HepG2 (cell line): ENCODE measurements around the gene ARHGEF37. TPM values are rescaled to one million over a fixed set of nuclear protein-coding genes. Genes with fewer than 3 reads are reported as not detected.
A peak's percentile ranks its signal among the peaks of the same experiment; 100 is the strongest.

ENCODE experiments used
- ATAC-seq: fragments of 200-7000 bp; cut with Tn5 transposase; 3 replicates; pipeline ENCODE4 v1.9.1; 2020; ENCODE audit warnings: mild to moderate bottlenecking, moderate library complexity
- BruUV-seq: library from RNA; stranded (reverse); fragments of 400-500 nt; replicated peaks from 2 replicates; lab custom pipeline; 2021; lab: Mats Ljungman, UMichigan
- CTCF ChIA-PET: fragments of 300-600 bp; formaldehyde crosslinking; extraction: SDS; loops from one replicate; lab custom pipeline; 2021; ENCODE audit warnings: low total read pairs, inconsistent platforms, low intra/inter-chr PET ratio; lab: Yijun Ruan, JAX
- POLR2A ChIA-PET: fragments of 350-600 bp; sonication (Branson Sonifier 250); formaldehyde crosslinking; loops from one replicate; lab custom pipeline; 2020; ENCODE audit warnings: antibody characterized with exemption, inconsistent platforms; lab: Yijun Ruan, JAX
- DNase-seq: peaks from one replicate; pipeline ENCODE4 v3.0.0-alpha.2; 2015; ENCODE audit warnings: low spot score
- FAIRE-seq: peaks from 3 replicates; lab custom pipeline; 2011; peaks lifted over from hg19 to GRCh38; lab: Jason Lieb, UNC
- H2AFZ ChIP-seq: one replicate; pipeline ENCODE4 v1.6.1; 2011; ENCODE audit warnings: low read length, inconsistent platforms
- H3K27ac ChIP-seq: fragments of 300-600 bp; 3 replicates; pipeline ENCODE4 v1.8.0; 2011; ENCODE audit warnings: mixed run types, mild to moderate bottlenecking, mixed read lengths, low read length, inconsistent platforms; ENCODE audit not compliant: insufficient read depth; ENCODE audit errors: extremely low read length
- H3K27me3 ChIP-seq, 2 experiments: fragments of 200-600 bp in 1 of 2; 2 replicates in 1 of 2; 3 replicates in 1 of 2; pipeline versions ENCODE4 v1.6.0 to v1.8.0; 2011; ENCODE audit warnings: low read length in 2 of 2, mild to moderate bottlenecking in 2 of 2, moderate library complexity in 2 of 2, inconsistent platforms in 1 of 2; ENCODE audit not compliant: insufficient read depth in 2 of 2, control insufficient read depth in 1 of 2
- H3K36me3 ChIP-seq, 2 experiments: fragments of 200-600 bp in 1 of 2; replicated peaks in 1 of 2; 2 replicates in 1 of 2; 3 replicates in 1 of 2; pipeline versions ENCODE4 v1.5.1 to v1.8.0; 2011; ENCODE audit warnings: low read length in 2 of 2, inconsistent platforms in 1 of 2; ENCODE audit not compliant: insufficient read depth in 2 of 2, control insufficient read depth in 1 of 2
- H3K4me1 ChIP-seq: 2 replicates; pipeline ENCODE4 v1.5.1; 2012; ENCODE audit warnings: low read length, inconsistent platforms; ENCODE audit not compliant: insufficient read depth
- H3K4me2 ChIP-seq: 2 replicates; pipeline ENCODE4 v1.6.0; 2011; ENCODE audit warnings: low read depth, low read length, inconsistent platforms
- H3K4me3 ChIP-seq, 3 experiments: fragments of 200-600 bp in 1 of 3; sonication (generic), shearing (Covaris generic) in 1 of 3; replicated peaks in 1 of 3; 2 replicates each; pipeline ENCODE4 v1.5.1; 2011 to 2016; ENCODE audit warnings: low read length in 3 of 3, inconsistent platforms in 2 of 3, low read depth in 2 of 3, mild to moderate bottlenecking in 2 of 3, control low read depth in 1 of 3, mixed read lengths in 1 of 3; ENCODE audit not compliant: insufficient read depth in 1 of 3
- H3K79me2 ChIP-seq: one replicate; pipeline ENCODE4 v1.6.1; 2011; ENCODE audit warnings: low read length, inconsistent platforms; ENCODE audit not compliant: insufficient read depth
- H3K9ac ChIP-seq: 2 replicates; pipeline ENCODE4 v1.6.0; 2011; ENCODE audit warnings: mild to moderate bottlenecking, low read depth, low read length, inconsistent platforms; ENCODE audit not compliant: insufficient read depth
- H3K9me3 ChIP-seq: 2 replicates; pipeline ENCODE4 v1.5.1; 2012; ENCODE audit warnings: mild to moderate bottlenecking, low read length
- H4K20me1 ChIP-seq: 2 replicates; pipeline ENCODE4 v1.6.0; 2011; ENCODE audit warnings: inconsistent platforms, mild to moderate bottlenecking, low read length, moderate library complexity; ENCODE audit not compliant: insufficient read depth
- BORCS8-MEF2B ChIP-seq: sonication (generic); formaldehyde crosslinking; IDR thresholded peaks from 2 replicates; pipeline ENCODE4 v1.8.0; 2022; ENCODE audit warnings: mild to moderate bottlenecking, missing genetic modification reagents
- CCDC6 ChIP-seq: sonication (generic); formaldehyde crosslinking; IDR thresholded peaks from 2 replicates; pipeline ENCODE4 v1.8.1; 2022; ENCODE audit warnings: mild to moderate bottlenecking, missing genetic modification reagents, moderate library complexity
- FOXA3 ChIP-seq: IDR thresholded peaks from 2 replicates; pipeline ENCODE4 v1.6.1; 2016; ENCODE audit warnings: missing genetic modification reagents, missing compliant biosample characterization
- HNRNPUL1 ChIP-seq: fragments of 200-400 bp; formaldehyde crosslinking; IDR thresholded peaks from 2 replicates; pipeline ENCODE4 v1.6.1; 2017; ENCODE audit warnings: low read depth, mild to moderate bottlenecking, low read length, moderate library complexity
- MYC ChIP-seq: sonication (generic); formaldehyde crosslinking; IDR thresholded peaks from 2 replicates; pipeline ENCODE4 v1.9.0; 2021; ENCODE audit warnings: missing genetic modification reagents, borderline replicate concordance
- POGZ ChIP-seq: sonication (generic); formaldehyde crosslinking; IDR thresholded peaks from 2 replicates; pipeline ENCODE4 v1.4.0; 2020; ENCODE audit warnings: mild to moderate bottlenecking, missing genetic modification reagents
- POLR2A ChIP-seq, 2 experiments: IDR thresholded peaks; 2 replicates each; pipeline ENCODE4 v1.6.1; 2011; ENCODE audit warnings: low read depth in 2 of 2, low read length in 2 of 2, mild to moderate bottlenecking in 1 of 2, moderate library complexity in 1 of 2; ENCODE audit not compliant: insufficient read depth in 1 of 2
- RFXAP ChIP-seq: sonication (generic); formaldehyde crosslinking; IDR thresholded peaks from 2 replicates; pipeline ENCODE4 v1.4.0; 2020; ENCODE audit warnings: missing genetic modification reagents, borderline replicate concordance
- SRY ChIP-seq: sonication (generic); formaldehyde crosslinking; IDR thresholded peaks from 2 replicates; pipeline ENCODE4 v1.8.0; 2022; ENCODE audit warnings: mild to moderate bottlenecking, missing genetic modification reagents
- TMF1 ChIP-seq: sonication (generic); formaldehyde crosslinking; IDR thresholded peaks from 2 replicates; pipeline ENCODE4 v1.8.1; 2022; ENCODE audit warnings: low read depth, missing genetic modification reagents
- ZNF441 ChIP-seq: sonication (generic); formaldehyde crosslinking; IDR thresholded peaks from 2 replicates; pipeline ENCODE4 v1.7.0; 2021; ENCODE audit warnings: missing genetic modification reagents, borderline replicate concordance
- ZNF629 ChIP-seq: sonication (generic); formaldehyde crosslinking; conservative IDR thresholded peaks from 2 replicates; pipeline ENCODE4 v1.5.0; 2020; ENCODE audit warnings: missing genetic modification reagents
- WGBS: methylation state at CpG from one replicate; pipeline ENCODE4 v1.1.6; 2017; ENCODE audit warnings: low lambda C conversion rate; 5-methylcytosine and 5-hydroxymethylcytosine counted together
- in situ Hi-C: cut with HindIII; loops from 2 replicates; pipeline ENCODE4 v1.10.0; 2017; ENCODE audit warnings: low pct_unique_long_range_greater_than_20kb; ENCODE audit not compliant: extremely low pct_ligation_motif_present
- intact Hi-C: fragments of 100-400 bp; cut with micrococcal nuclease; formaldehyde crosslinking; loops from one replicate; pipeline ENCODE4 v1.10.0; 2022; ENCODE audit not compliant: unreplicated experiment
- polyA plus RNA-seq, 8 experiments: library from polyadenylated mRNA; depleted of rRNA in 3 of 8; stranded (reverse) in 7 of 8; unstranded in 1 of 8; fragments of >200 nt; fragmentation: Illumina TruSeq in 4 of 8; extraction: Trizol in 4 of 8; gene quantifications; 2 replicates each; pipeline versions ENCODE4 v1.2.1 to v1.2.3, GENCODE V29; 2011 to 2016; ENCODE audit warnings: low read depth in 4 of 8, missing spikeins in 1 of 8, mixed read lengths in 1 of 8; ENCODE audit not compliant: insufficient read depth in 1 of 8
- total RNA-seq, 5 experiments: library from RNA; depleted of rRNA; stranded (reverse); fragments of >200 nt; fragmentation: Illumina TruSeq; extraction: Trizol; gene quantifications; 2 replicates each; pipeline ENCODE4 v1.2.3, GENCODE V29; 2016; ENCODE audit warnings: low read depth in 1 of 5

Gene ARHGEF37
- total and polyA plus RNA-seq, 2 of the 13 experiments (the other 11 are each of a cell fraction or from before 2014, with no cell fraction given): 0.18 to 0.27 TPM

DNA sequence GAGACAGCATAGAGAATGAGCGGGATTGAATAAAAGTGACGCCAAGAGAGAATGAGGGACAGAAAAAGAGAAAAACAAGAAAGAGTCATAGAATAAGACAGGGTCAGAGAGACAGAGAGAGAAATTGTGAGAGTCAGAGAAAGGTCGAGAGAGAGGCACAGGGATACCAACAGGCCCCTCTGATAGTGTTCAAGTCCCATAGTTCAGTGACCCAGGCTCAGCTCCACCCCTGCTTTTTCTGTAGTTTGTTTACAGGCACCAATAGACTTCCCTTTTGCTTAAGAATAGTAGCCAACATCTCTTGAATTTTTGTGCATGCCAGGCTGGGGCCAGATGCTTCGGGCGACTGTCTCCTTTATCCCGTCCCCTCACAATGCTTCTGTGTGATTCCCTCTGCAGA is 62.5 kb downstream of the ARHGEF37 start:
- intact Hi-C loops (no loop called here), in situ Hi-C loops (loop anchor here (25.0 kb wide), 1 partner anchor 344 kb away; no protein-coding TSS in a partner anchor)
- TF ChIP-seq POGZ: no peak
- no peak for TF ChIP-seq MYC (CRISPR knock-in tag)
- TF ChIP-seq ZNF441 (CRISPR knock-in tag): no peak
- no peak for TF ChIP-seq RFXAP (CRISPR knock-in tag)
- TF ChIP-seq FOXA3 (CRISPR knock-in tag): no peak
- TF ChIP-seq SRY (CRISPR knock-in tag): no peak
- no peak for TF ChIP-seq CCDC6 (CRISPR knock-in tag)
- no peak for TF ChIP-seq BORCS8-MEF2B
- no peak for TF ChIP-seq HNRNPUL1
- no peak for TF ChIP-seq TMF1
- H3K4me3 ChIP-seq: no peak overlapping the region
- H4K20me1 ChIP-seq: no peaks in the 10 kb centered on the region
- H3K4me2 ChIP-seq: no peak overlapping the region
- 12% methylated on average over 6 of the region's 6 CpGs for WGBS
- FAIRE-seq: no peak
- DNase-seq: no peak
- POLR2A ChIA-PET: no interaction called here
- H3K79me2 ChIP-seq: no peaks in the 10 kb centered on the region
- peaks cover 0 to 23% of the 10 kb centered on the region in 2 experiments; a peak in 2 of 5 replicates for H3K27me3 ChIP-seq
- H3K9me3 ChIP-seq: no peaks in the 10 kb centered on the region
- H3K9ac ChIP-seq: no peak overlapping the region
- no TSS peak for BruUV-seq
- no peak overlapping the region for H3K27ac ChIP-seq
- CTCF ChIA-PET: no interaction called here
- no peak overlapping the region for H2AFZ ChIP-seq
- ATAC-seq: no peak
- H3K4me1 ChIP-seq: peaks cover 34% of the 10 kb centered on the region
- no peaks in the 10 kb centered on the region for H3K36me3 ChIP-seq

DNA sequence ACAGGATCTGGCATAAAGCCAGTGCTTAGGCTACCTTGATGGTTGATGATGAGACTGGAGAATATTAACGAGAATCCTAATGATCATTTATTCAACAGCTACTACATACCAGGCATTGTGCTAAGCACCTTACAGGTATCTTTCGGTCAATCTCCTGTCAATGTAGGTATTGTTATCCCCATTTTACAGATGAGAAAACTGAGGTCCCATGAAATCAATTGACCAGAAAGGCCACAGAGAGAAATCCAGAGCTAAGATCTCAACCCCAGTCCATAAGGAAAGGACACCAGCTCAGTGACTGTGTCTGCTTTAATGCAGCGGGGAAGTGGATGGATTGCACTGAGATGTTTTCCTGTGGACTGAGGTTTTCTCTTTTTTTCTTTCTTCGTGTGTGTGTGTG is 63.3 kb downstream of the ARHGEF37 start:
- BruUV-seq: no TSS peak
- POLR2A ChIA-PET: no interaction called here
- no peaks in the 10 kb centered on the region for H3K36me3 ChIP-seq
- in situ Hi-C loops: loop anchor here (25.0 kb wide), 1 partner anchor 343 kb away; no protein-coding TSS in a partner anchor
- FAIRE-seq: no peak
- no peak for ATAC-seq
- no peak for TF ChIP-seq POLR2A (IDR thresholded peaks at IDR 0.05; ENCODE audit: insufficient read depth in 1 of 2, low read depth in 2 of 2, low read length in 2 of 2)
- TF ChIP-seq ZNF629 (CRISPR knock-in tag): peak; percentile 67
- TF ChIP-seq, all 625 proteins: peak for 1
- no peak overlapping the region for H3K9ac ChIP-seq
- DNase-seq: no peak
- no peaks in the 10 kb centered on the region for H3K9me3 ChIP-seq
- 55% methylated on average over 4 of the region's 4 CpGs for WGBS
- H3K4me2 ChIP-seq: no peak overlapping the region
- no peak overlapping the region for H3K4me3 ChIP-seq
- no peak overlapping the region for H3K27ac ChIP-seq
- CTCF ChIA-PET: no interaction called here
- peaks cover 0 to 23% of the 10 kb centered on the region in 2 experiments; a peak in 2 of 5 replicates for H3K27me3 ChIP-seq
- H4K20me1 ChIP-seq: no peaks in the 10 kb centered on the region
- intact Hi-C loops: no loop called here
- H2AFZ ChIP-seq: no peak overlapping the region
- H3K4me1 ChIP-seq: peaks cover 30% of the 10 kb centered on the region
- H3K79me2 ChIP-seq: no peaks in the 10 kb centered on the region
